ENCODE results near the gene RAB3IP. TPM values are rescaled to one million over a fixed set of nuclear protein-coding genes. Genes with fewer than 3 reads are reported as not detected.
"Not testable (repeated sequence)": the region's sequence is repeated elsewhere in the genome, so short reads cannot be mapped to it uniquely, and the experiment has no call there.

The RAB3IP gene
- total RNA-seq, 1 experiment from 2014 or later: 39.4 TPM

DNA sequence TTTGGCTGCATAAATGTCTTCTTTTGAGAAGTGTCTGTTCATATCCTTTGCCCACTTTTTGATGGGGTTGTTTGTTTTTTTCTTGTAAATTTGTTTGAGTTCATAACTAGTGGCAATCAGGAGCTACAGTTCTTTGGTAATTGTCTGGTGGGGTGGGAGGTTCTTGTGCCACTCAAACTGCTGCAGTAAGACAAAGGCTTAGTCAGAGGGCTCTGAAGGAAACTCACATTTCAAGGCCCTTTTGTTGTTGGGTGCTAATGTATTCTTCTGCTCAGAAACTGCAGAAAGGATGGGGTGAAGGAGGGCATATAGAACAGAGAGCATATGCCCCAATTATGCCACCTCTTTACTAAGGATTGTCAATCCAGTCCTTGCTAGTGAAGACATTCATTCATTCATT, 108.3 kb downstream of the RAB3IP start:
- Histone ChIP-seq H3K27me3 (replicated peaks; ENCODE audit: insufficient read depth, low read depth, low read length, poor library complexity) (no peaks in the 10 kb centered on the region), H3K4me1 (ENCODE audit: insufficient read depth, low read length, poor library complexity, severe bottlenecking) (no peaks in the 10 kb centered on the region), H3K4me3 (ENCODE audit: low read depth, low read length, poor library complexity, severe bottlenecking) (no peak overlapping the region), H3K36me3 (ENCODE audit: insufficient read depth, low read length, poor library complexity, severe bottlenecking) (no peaks in the 10 kb centered on the region), H3K9me3 (ENCODE audit: low read depth, low read length, poor library complexity, severe bottlenecking) (no peaks in the 10 kb centered on the region), H3K27ac (ENCODE audit: low read depth, low read length, poor library complexity, severe bottlenecking) (no peak overlapping the region)
- CTCF ChIA-PET: no interaction called here
- no peak for DNase-seq (ENCODE audit: low spot score)
- POLR2A ChIA-PET (ENCODE audit: low non-redundant PET): no interaction called here
- no TSS peak for BruUV-seq (replicated peaks)
- TF ChIP-seq, protein P1, sequence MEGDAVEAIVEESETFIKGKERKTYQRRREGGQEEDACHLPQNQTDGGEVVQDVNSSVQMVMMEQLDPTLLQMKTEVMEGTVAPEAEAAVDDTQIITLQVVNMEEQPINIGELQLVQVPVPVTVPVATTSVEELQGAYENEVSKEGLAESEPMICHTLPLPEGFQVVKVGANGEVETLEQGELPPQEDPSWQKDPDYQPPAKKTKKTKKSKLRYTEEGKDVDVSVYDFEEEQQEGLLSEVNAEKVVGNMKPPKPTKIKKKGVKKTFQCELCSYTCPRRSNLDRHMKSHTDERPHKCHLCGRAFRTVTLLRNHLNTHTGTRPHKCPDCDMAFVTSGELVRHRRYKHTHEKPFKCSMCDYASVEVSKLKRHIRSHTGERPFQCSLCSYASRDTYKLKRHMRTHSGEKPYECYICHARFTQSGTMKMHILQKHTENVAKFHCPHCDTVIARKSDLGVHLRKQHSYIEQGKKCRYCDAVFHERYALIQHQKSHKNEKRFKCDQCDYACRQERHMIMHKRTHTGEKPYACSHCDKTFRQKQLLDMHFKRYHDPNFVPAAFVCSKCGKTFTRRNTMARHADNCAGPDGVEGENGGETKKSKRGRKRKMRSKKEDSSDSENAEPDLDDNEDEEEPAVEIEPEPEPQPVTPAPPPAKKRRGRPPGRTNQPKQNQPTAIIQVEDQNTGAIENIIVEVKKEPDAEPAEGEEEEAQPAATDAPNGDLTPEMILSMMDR (conservative IDR thresholded peaks at IDR 0.05; ENCODE audit: low read depth, low read length): no peak
- TF ChIP-seq EZH2 (IDR thresholded peaks at IDR 0.05; ENCODE audit: borderline replicate concordance, low read depth, low read length, poor library complexity, severe bottlenecking): no peak
- intact Hi-C loops (cut with micrococcal nuclease; ENCODE audit: unreplicated experiment): no loop called here

DNA sequence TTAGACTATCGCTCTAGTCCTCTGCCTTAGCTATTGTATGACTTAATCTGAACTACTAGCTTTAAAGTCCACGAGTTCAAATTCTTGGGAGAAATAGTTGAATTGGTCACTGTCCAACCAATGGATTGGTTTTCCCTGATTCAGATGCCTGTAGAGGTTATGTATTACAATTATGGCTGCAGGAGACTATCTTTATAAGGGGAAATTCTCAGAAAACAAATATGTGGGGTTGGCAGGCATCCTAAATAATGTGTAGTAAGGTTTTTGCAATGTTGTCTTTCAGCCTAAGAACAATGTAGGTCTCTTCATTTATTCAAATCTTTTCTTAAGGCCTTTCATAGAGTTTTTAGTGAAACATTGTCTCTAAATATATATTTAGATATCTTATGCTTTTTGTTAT, 113.3 kb downstream of the RAB3IP start:
- Histone ChIP-seq H3K4me3 (ENCODE audit: low read depth, low read length, poor library complexity, severe bottlenecking) (no peak overlapping the region), H3K27ac (ENCODE audit: low read depth, low read length, poor library complexity, severe bottlenecking) (no peak overlapping the region), H3K4me1 (ENCODE audit: insufficient read depth, low read length, poor library complexity, severe bottlenecking) (no peaks in the 10 kb centered on the region), H3K9me3 (ENCODE audit: low read depth, low read length, poor library complexity, severe bottlenecking) (peaks cover 13% of the 10 kb centered on the region), H3K36me3 (ENCODE audit: insufficient read depth, low read length, poor library complexity, severe bottlenecking) (no peaks in the 10 kb centered on the region), H3K27me3 (replicated peaks; ENCODE audit: insufficient read depth, low read depth, low read length, poor library complexity) (no peaks in the 10 kb centered on the region)
- DNase-seq (ENCODE audit: low spot score): no peak
- BruUV-seq (replicated peaks): no TSS peak
- intact Hi-C loops (cut with micrococcal nuclease; ENCODE audit: unreplicated experiment): no loop called here
- POLR2A ChIA-PET (ENCODE audit: low non-redundant PET): no interaction called here
- CTCF ChIA-PET: interaction anchor here (1.2 kb wide), 1 partner anchor 123 kb away, joined by 3 read pairs; no protein-coding TSS in a partner anchor
- TF ChIP-seq EZH2 (IDR thresholded peaks at IDR 0.05; ENCODE audit: borderline replicate concordance, low read depth, low read length, poor library complexity, severe bottlenecking): no peak
- TF ChIP-seq, protein P1 (conservative IDR thresholded peaks at IDR 0.05; ENCODE audit: low read depth, low read length): no peak

DNA sequence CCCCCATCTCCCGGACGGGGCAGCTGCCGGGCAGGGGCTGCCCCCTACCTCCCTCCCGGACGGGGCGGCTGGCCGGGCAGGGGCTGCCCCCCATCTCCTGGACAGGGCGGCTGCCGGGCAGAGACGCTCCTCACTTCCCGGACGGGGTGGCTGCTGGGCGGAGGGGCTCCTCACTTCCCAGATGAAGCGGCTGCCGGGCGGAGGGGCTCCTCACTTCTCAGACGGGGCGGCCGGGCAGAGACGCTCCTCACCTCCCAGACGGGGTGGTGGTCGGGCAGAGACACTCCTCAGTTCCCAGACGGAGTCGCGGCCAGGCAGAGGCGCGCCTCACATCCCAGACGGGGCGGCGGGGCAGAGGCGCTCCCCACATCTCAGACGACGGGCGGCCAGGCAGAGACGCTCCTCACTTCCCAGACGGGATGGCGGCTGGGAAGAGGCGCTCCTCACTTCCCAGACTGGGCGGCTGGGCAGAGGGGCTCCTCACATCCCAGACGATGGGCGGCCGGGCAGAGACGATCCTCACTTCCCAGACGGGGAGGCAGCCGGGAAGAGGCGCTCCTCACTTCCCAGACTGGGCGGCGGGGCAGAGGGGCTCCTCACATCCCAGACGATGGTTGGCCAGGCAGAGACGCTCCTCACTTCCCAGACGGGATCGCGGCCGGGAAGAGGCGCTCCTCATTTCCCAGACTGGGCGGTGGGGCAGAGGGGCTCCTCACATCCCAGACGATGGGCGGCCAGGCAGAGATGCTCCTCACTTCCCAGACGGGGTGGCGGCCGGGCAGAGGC, 114.7 kb downstream of the RAB3IP start:
- H3K36me3 ChIP-seq (ENCODE audit: insufficient read depth, low read length, poor library complexity, severe bottlenecking); H3K27me3 ChIP-seq (replicated peaks; ENCODE audit: insufficient read depth, low read depth, low read length, poor library complexity); POLR2A ChIA-PET (ENCODE audit: low non-redundant PET); H3K27ac ChIP-seq (ENCODE audit: low read depth, low read length, poor library complexity, severe bottlenecking); DNase-seq (ENCODE audit: low spot score); intact Hi-C loops (cut with micrococcal nuclease; ENCODE audit: unreplicated experiment); H3K4me3 ChIP-seq (ENCODE audit: low read depth, low read length, poor library complexity, severe bottlenecking); H3K4me1 ChIP-seq (ENCODE audit: insufficient read depth, low read length, poor library complexity, severe bottlenecking); CTCF ChIA-PET; BruUV-seq (replicated peaks): not testable (repeated sequence)
- H3K9me3 ChIP-seq (ENCODE audit: low read depth, low read length, poor library complexity, severe bottlenecking): peaks cover 13% of the 10 kb centered on the region

GRCh38 chr12:69866698-69867097, 128.0 kb downstream of the RAB3IP start:
- intact Hi-C loops (cut with micrococcal nuclease; ENCODE audit: unreplicated experiment): no loop called here
- H3K4me3 ChIP-seq (ENCODE audit: low read depth, low read length, poor library complexity, severe bottlenecking): no peak overlapping the region
- no TSS peak for BruUV-seq (replicated peaks)
- no peaks in the 10 kb centered on the region for H3K27me3 ChIP-seq (replicated peaks; ENCODE audit: insufficient read depth, low read depth, low read length, poor library complexity)
- CTCF ChIA-PET: interaction anchor here (0.5 kb wide), 1 partner anchor 867 kb away, joined by 3 read pairs; no protein-coding TSS in a partner anchor
- POLR2A ChIA-PET (ENCODE audit: low non-redundant PET): no interaction called here
- H3K9me3 ChIP-seq (ENCODE audit: low read depth, low read length, poor library complexity, severe bottlenecking): no peaks in the 10 kb centered on the region
- no peaks in the 10 kb centered on the region for H3K36me3 ChIP-seq (ENCODE audit: insufficient read depth, low read length, poor library complexity, severe bottlenecking)
- no peak overlapping the region for H3K27ac ChIP-seq (ENCODE audit: low read depth, low read length, poor library complexity, severe bottlenecking)
- DNase-seq (ENCODE audit: low spot score): no peak
- TF ChIP-seq, protein P1 (conservative IDR thresholded peaks at IDR 0.05; ENCODE audit: low read depth, low read length): no peak
- no peaks in the 10 kb centered on the region for H3K4me1 ChIP-seq (ENCODE audit: insufficient read depth, low read length, poor library complexity, severe bottlenecking)
